ENCODE data around the gene POLDIP3.

- no peak for TF ChIP-seq CTCF (IDR thresholded peaks at IDR 0.05 in 2 of 3, conservative IDR thresholded peaks at IDR 0.05 in 1 of 3; ENCODE audit: borderline replicate concordance in 1 of 3, insufficient read depth in 1 of 3, low read depth in 2 of 3, low read length in 2 of 3)
- TF ChIP-seq MAX (IDR thresholded peaks at IDR 0.05), result no peak
- no peak for TF ChIP-seq ATF3 (IDR thresholded peaks at IDR 0.05)
- no peak for TF ChIP-seq POLR2A (IDR thresholded peaks at IDR 0.05; ENCODE audit: borderline replicate concordance, extremely low read depth, insufficient read depth, insufficient read length)
- no peak for TF ChIP-seq SP1 (IDR thresholded peaks at IDR 0.05; ENCODE audit: low read depth)
- TF ChIP-seq CEBPB (IDR thresholded peaks at IDR 0.05; ENCODE audit: low read depth), result no peak
- TF ChIP-seq FOSL1 (IDR thresholded peaks at IDR 0.05; ENCODE audit: low read depth), result no peak
These were observed 11.3 kb downstream of the POLDIP3 start for GRCh38 chr22:42603427-42603826.
